ENCODE measurements around the gene JARID2. TPM values are rescaled to one million over a fixed set of nuclear protein-coding genes. Genes with fewer than 3 reads are reported as not detected.
"Not testable (repeated sequence)": the region's sequence is repeated elsewhere in the genome, so short reads cannot be mapped to it uniquely, and the experiment has no call there.

The JARID2 gene
- polyA plus RNA-seq, 1 experiment, result 6.1 TPM

GRCh38 chr6:15296249-15296648, 50.4 kb downstream of the JARID2 start:
- Histone ChIP-seq H3K27me3 (ENCODE audit: control insufficient read depth, insufficient read depth, low read length) (no peaks in the 10 kb centered on the region), H3K36me3 (ENCODE audit: control insufficient read depth, insufficient read depth, low read length) (no peaks in the 10 kb centered on the region), H3K4me3 (ENCODE audit: low read depth, low read length) (no peak overlapping the region)
- CTCF ChIA-PET, result interaction anchor here (0.6 kb wide), 1 partner anchor 10 kb away, joined by 3 read pairs; no protein-coding TSS in a partner anchor
- no peak for TF ChIP-seq CTCF (IDR thresholded peaks at IDR 0.05; ENCODE audit: insufficient read depth, low read depth, low read length)
- DNase-seq (ENCODE audit: low read depth), result no peak
- POLR2A ChIA-PET, result no interaction called here

- CTCF ChIA-PET, result interaction anchor here (0.6 kb wide), 1 partner anchor 10 kb away, joined by 3 read pairs; no protein-coding TSS in a partner anchor
Observed at GRCh38 chr6:15296735-15297134, 50.9 kb downstream of the JARID2 start.

GRCh38 chr6:15297167-15297566, 51.3 kb downstream of the JARID2 start:
- H3K36me3 ChIP-seq (ENCODE audit: control insufficient read depth, insufficient read depth, low read length); POLR2A ChIA-PET; H3K4me3 ChIP-seq (ENCODE audit: low read depth, low read length); H3K27me3 ChIP-seq (ENCODE audit: control insufficient read depth, insufficient read depth, low read length); DNase-seq (ENCODE audit: low read depth); CTCF ChIA-PET: not testable (repeated sequence)

More at GRCh38 chr6:15296735-15297134, 50.9 kb downstream of the JARID2 start:
- no peak for DNase-seq (ENCODE audit: low read depth)
- POLR2A ChIA-PET, result no interaction called here
- TF ChIP-seq CTCF (IDR thresholded peaks at IDR 0.05; ENCODE audit: insufficient read depth, low read depth, low read length), result no peak
- Histone ChIP-seq H3K36me3 (ENCODE audit: control insufficient read depth, insufficient read depth, low read length) (no peaks in the 10 kb centered on the region), H3K27me3 (ENCODE audit: control insufficient read depth, insufficient read depth, low read length) (no peaks in the 10 kb centered on the region), H3K4me3 (ENCODE audit: low read depth, low read length) (no peak overlapping the region)

DNA sequence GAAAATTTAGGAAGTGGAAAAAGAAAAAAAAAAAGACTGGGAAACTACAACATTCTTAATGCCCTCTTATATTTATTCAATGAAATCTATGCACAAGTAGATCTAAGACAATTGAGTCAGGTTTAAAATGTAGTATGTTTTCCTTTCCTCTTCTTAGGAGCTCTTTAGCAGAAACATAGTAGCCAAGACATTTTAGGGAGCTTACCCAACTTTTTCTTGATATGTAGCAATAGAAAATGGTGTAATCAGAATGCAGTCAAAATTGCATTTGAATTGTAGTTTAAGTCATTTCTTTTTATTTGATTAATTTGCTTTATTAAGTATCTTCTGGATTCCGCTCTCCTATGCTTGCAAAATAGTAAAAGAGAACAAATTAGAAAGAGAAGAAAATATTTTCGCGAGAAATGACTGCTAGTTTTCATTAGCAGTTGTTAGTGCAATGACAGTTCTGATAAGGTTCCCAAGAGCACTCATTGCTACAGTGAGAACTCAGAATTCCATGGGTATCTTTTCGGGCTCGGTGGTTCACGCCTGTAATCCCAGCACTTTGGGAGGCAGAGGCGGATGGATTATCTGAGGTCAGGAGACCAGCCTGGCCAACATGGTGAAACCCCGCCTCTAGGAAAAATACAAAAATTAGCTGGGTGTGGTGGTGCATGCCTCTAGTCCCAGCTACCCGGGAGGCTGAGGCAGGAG, 52.2 kb downstream of the JARID2 start:
- DNase-seq (ENCODE audit: low read depth), result no peak
- no peak for TF ChIP-seq CTCF (IDR thresholded peaks at IDR 0.05; ENCODE audit: insufficient read depth, low read depth, low read length)
- CTCF ChIA-PET, result no interaction called here
- Histone ChIP-seq H3K36me3 (ENCODE audit: control insufficient read depth, insufficient read depth, low read length) (no peaks in the 10 kb centered on the region), H3K27me3 (ENCODE audit: control insufficient read depth, insufficient read depth, low read length) (no peaks in the 10 kb centered on the region), H3K4me3 (ENCODE audit: low read depth, low read length) (no peak overlapping the region)
- POLR2A ChIA-PET, result interaction anchor here (0.7 kb wide), 1 partner anchor 417 kb away, joined by 10 read pairs; no protein-coding TSS in a partner anchor

- no peak for TF ChIP-seq CTCF (IDR thresholded peaks at IDR 0.05; ENCODE audit: insufficient read depth, low read depth, low read length)
- Histone ChIP-seq H3K4me3 (ENCODE audit: low read depth, low read length) (no peak overlapping the region), H3K27me3 (ENCODE audit: control insufficient read depth, insufficient read depth, low read length) (no peaks in the 10 kb centered on the region), H3K36me3 (ENCODE audit: control insufficient read depth, insufficient read depth, low read length) (no peaks in the 10 kb centered on the region)
- ChIA-PET CTCF (interaction anchor here (1.0 to 1.1 kb wide), 2 partner anchors 11 kb away, joined by 3 to 4 read pairs; no protein-coding TSS in a partner anchor), POLR2A (no interaction called here)
- DNase-seq (ENCODE audit: low read depth), result no peak
Observed at GRCh38 chr6:15299430-15300131, 53.7 kb downstream of the JARID2 start.
